NCI-H1694 treated with DMSO at 0.1 percent for 48 hours (cell line): ENCODE results near the gene PRELID3B.

Experiments used
- DNase-seq: peaks from one replicate; lab custom pipeline; 2025; lab: John Stamatoyannopoulos, UW

Gene PRELID3B

DNA sequence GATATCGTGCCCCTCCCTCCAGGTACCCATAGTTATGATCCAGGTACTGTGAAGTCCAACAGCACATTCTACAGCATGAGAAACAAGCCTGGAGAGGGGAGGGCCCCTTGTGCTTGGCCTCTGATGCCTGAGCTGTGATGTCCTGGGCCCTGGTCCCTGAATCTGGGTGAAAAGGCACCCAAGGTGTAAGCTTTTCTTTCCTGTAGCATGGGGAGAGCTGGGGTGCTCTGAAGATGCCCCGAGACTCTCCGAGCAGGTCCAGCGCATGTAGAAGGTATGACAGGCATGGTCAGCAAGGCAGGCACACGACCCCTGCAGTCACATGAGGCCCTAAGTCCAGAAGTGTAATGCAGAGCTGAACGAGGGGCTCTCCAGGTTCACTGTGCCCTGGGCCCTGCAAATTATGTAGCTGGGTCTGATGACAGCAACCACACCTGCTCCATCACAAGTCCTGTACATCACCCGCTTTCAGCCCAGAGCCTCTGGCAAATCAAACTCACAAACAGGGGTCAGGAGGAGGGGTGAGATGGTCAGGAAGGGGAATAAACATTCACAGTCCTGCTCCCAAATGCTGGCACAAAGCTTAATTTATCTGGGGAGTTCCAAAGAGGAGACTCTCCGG, 33.8 kb downstream of the PRELID3B start:
- no peak for DNase-seq

DNA sequence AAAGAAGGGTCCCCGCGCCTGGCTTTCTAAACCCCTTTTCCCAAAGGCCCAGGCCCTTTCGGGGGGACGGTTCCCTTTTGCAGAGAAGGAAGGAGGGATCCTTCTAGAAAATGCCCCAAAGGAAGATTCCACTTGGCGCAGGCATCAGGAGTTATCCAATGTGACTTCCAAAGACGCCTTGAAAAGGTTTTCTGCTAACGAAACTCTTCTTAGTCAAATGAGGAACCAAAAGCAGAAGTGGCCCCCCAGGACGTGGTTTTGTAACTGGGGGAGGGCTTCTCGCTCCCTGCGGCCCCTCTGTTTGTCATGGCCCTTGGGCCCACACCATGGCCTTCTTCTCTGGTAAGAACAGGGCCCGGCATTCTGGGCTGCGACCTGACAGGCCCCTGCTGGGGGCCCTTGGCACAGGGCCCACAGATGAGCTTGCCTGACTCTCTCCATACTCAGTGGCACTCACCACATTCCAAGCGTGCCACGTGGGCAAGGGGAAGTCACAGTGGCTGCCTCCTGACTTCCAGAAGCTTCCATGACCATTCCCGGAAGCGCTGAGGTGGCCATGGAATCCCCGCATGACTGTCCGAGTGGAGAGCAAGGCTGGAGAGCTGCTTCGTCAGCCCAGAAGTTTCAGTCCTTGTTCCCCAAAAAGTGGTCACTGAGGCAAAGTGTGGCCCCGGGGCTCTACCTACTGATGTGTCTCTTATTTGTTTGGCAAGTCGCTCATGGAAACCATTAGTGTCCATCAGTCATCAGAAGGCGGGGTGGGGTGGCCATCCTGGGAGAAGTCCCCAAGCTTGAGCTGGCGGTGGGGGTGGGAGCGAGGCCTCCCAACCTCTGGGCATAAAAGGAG, 34.7 kb downstream of the PRELID3B start:
- DNase-seq: no peak

DNA sequence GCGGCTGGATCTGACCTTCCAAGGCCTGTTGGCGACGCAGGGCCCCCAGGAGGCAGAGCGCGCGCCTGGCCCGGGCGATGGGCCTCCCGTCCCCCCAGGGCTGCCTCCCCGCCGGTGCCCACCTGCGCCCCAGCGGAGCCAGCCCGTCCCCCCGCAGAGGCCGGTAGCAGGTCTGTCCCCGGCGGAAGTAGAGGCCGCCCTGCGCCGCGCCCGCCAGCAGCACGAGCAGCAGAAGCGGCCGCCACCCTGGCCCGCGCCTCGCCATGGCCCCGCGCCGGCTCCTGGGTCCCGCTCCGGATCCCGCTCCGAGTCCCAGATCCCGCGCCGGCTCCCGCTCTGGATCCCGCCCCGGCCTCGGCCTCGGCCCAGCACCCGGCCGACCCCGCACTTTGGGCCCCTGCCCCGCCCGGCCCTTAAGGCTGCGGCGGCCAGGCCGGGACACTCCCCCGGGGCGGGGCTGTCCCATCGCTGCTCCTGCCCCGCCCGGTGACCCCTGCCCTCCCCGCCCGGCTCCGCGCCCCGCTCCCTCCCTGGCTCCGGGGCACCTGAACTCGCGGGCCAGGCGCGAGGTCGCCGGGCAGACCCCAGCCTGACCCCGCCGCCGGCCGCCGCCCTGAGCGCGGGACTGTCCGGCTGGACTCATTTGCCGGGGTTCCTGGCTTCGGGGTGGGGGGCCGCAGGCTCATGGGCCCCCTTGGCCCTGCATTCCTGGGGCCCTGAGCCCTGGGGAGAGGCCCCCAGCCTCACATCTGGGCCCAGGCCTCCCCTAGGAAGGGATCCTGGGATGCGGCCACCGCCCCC, 35.5 kb downstream of the PRELID3B start, which contains the start of gene CTSZ:
TSS of gene CTSZ (minus strand) at position 391 of the 801 bp plus-strand sequence. CDS start at position 265, 126 bp downstream.
- DNase-seq: no peak

DNA sequence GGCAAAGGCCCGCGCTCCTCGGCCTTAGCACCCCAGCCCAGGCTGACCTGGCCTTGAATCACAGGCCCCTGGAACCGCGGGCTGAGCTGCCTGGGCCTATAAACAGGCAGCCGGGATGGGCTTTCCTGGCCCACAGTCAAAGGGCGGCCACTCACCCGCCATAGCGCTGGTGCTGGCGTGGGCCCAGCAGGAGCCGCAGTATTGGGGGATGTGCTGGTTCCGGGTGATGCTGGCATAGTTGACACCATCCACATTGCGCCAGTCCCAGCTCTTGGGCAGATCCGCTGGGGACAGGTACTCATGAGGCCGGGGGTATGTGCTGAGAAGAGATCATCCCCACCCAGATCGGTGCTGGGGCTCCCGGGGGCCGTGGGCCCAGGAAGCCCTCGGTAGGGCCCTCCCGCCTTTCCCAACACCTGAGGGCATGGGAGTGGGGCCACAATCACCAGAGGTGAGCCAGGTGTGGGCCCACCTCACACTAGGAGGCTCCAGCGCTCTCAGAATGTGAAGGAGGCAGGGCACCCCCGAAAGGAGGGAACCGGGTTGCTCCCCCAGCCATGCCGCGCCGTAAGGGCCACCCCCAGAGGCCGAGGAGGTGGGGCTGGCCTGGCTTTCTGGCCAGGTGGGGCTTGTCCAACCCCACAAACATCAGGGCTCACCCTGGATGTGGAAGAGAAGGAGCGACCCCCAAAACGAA, 36.3 kb downstream of the PRELID3B start:
- DNase-seq: no peak

DNA sequence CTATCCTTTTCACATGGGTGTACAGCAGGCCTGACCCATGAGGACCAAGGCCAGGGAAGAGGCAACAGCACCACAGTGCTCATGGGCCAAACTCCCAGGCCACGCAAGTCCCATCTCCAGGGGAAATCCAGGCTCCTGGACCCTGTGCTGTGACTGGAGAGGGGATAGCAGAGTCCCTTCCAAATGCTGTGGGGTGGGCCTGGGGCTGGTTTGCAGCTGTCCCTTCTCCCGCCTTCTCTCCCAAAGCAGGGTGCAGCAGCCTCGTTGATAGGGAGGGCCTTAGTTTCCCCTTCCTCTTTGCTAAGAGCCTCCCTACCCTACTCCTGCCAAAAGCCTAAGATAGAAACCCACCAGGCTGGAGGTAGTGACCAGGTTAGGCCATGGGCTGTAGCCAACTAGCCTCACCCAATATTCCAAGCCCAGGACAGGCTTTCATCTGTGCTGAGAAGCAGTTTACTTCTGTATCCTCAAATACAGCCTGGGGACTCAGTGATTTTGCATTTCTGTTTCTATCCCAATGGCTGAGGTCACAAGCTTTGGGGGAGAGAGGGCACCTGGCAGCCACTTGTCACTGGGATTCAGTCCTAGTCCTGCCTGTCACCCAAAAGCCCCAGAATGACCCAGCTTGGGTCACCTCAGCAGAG, 36.9 kb downstream of the PRELID3B start:
- no peak for DNase-seq

DNA sequence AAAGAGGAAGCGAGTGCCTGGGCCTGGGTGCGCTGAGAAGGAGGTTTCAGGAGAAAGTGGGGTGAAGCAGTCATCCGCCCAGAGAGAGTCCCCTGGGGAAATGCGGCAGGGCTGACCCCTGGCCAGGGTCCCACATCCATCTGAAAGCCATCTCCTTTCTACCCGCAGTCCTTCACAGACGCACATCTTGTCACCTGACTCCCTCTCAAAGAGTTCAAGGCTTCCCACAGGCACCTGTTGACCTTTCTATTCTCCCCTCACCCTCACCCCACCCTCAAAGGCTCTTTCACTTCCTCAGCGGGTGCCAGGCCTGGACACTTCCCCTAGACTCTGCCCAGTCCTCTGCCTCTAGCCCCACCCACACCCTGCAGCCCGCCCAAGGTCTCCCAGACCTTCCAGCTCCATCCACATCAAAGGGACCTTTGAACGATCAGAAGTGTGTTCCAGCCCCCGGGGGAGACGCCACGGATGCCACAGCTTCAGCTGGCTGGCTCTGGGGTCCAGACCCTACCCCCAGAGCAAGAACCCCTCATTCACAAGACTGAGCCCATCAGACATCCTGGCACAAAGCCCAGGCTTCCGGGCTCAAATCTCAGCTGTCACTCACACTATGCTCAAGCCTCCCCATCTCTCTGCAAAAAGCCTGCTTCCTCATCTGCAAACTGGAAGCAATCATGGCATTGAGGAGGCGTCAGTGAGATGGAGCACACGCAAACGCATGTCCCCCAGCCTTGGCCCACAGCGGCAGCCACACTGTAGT, 37.6 kb downstream of the PRELID3B start:
- no peak for DNase-seq

DNA sequence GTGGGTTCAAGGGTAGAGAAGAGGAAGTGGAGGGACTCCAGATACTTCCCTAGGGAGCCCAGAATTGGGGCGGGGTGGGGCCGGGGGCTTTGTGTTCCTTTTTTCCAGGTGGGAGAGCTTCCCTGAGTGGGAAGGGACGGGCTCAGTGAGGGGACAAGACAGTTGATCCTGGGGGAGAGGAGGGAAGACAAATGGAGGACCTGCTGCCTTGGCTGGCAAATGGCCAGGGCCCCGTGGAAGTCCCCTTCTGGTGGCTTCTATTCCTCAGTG, 38.2 kb downstream of the PRELID3B start:
- no peak for DNase-seq

DNA sequence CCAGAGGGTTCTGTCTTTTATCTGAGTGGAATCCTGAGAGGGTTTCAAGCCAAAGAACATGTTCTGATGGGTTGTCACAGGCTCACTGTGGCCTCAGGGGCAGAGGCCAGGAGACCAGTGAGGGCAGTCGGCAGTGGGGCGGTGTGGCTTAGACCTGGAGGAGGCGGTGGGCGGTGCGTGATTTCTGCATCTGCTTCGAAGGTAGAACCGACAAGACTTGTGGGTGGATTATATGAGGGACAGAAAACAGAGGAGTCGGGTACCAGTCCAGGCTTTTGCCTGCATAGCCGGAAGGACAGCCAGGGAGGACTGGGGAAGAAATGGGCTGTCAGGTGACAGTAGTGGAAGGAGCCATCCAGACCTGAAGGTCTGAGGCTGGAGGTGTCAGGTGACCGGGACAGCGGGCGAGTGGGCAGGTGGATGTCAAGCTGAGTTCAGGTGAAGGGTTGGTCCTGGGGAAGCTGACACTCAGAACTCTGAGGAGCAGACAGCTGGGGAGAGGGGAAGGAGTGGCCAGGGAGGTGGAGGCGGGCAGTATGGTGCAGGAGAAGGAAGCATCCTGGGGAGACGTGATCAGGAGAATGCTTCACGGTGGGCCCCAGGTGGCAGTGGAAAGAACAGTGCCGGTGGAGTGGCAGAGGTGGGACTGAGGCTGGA, 38.6 kb downstream of the PRELID3B start:
- DNase-seq: no peak

DNA sequence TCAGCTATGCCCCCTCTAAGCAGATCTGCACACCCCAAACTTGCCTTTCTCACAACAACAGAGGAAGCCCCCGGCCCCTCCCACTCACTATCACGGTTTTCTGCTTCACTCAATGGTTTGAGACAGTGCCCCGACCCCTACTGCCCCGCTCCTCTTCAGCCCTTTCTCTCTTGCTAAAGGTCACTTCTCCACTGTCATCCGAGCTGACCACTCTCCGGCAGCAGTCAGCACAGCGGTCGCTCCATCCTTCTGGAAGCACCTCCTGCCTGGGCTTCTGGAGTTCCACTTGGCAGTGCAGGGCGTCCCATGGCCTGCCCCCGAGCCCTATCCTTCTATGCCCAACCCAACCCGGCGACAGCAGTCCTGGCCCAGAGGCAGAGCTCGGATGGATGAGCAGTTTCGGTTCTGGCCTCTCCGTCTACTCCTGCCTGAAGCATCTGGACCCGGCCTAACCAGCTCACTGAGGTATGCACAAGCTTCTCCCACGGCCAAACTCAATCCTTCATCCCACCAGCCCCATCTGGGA, 39.6 kb downstream of the PRELID3B start:
- no peak for DNase-seq

DNA sequence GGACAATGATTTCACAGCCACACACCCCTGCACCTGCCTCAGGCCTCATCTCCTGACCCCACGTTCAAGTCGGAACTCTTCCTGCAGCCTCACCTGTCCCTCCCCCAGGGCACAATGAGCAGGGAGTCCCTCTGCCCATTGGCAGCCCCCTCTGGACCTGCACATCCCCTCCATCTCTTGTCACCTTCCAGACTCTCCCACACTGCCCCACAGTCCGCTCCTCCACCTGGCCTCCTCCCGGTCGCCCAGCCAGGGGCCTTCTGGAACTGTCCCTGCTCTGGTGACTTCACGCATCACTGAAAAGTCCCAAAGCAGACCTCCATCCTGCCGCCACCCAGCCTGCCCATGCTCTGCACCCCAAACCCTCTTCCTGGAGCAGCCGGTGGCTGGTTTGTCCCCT, 40.2 kb downstream of the PRELID3B start:
- DNase-seq: no peak

DNA sequence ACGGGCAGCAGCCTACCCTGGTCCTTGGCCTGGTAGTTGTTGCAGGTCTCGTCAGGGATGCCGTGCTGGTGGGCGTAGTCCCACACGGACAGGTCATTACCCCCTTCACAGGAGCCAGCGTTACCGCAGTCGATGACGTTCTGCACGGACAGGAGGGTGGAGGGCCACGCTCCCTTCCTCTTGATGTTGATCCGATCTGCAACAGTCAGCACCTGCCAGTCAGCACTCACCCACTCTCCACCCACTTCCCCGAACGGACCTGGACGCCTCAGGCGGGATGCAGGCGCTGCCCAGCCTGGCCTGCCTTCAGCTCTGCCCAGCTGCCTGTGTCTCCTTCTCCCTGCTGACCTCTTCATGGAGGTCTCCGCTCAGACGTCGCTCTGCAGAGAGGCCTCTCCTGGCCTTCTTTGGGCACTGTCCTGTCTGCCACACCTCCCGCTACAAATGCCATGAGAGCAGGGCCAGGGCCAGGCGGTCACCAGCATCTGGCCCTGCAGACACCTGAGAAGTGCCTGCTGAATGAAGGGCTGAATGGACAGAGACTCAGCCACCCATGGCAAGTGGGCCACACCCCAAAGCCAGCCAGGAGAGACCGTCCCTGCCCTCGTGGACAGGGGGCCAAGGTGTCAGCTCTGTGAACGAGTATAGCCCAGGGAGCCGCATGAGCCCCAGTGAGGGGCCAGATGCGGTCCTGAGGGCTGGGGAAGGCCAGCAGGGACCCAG, 41.0 kb downstream of the PRELID3B start:
- DNase-seq: no peak

DNA sequence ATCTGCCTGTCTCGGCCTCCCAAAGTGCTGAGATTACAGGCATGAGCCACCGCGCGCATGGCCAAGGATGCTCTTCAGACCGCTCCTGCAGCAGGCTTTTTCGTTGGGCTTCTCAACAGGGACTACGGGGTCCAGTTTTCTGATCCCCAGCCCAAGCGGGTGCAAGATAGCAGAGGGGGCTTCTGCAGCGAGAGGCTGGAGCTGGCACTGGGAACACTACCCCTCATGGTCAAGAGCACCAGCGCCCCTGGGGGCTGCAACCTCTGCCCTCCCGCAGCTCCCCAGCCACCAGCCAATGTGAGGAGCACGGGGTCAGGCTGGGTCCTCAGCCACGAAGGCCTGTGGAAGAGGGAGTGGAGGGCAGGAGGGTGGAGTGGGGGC, 41.5 kb downstream of the PRELID3B start:
- no peak for DNase-seq

DNA sequence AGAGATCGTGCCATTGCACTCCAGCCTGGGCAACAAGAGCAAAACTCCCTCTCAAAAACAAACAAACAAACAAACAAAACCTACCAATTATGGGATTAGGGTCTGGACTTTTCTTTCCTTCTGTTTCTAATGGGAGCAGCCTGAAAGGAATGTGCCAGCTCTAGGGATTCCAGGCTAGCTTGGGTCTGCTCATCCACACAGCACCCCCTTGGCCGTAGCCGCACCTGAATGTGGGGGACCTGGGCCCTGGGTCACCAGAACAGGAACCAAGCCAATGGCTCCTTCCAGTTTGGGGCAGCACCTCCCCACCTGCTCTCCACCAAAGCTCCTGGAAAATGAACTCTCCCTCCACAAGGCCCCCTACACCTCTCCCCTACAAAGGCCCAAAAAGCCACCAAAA, 42.3 kb downstream of the PRELID3B start:
- no peak for DNase-seq

DNA sequence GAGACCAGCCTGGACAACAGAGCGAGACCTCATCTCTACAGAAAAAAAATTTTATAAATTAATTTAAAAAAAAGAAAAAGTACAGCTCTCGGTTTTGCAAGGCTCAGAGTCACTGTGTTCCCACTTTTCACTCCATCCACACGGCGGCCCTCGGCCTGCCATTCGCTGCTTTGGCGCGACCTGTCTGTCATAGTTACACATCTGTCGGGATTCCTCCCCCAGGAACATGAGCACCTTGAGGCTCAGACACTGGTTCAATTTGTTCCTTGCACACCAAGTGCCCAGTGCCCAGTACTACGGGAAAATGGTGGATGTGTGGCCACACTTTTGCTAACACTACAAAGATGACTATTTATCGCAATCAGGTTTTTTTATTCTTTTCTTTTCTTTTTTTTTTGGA, 43.9 kb downstream of the PRELID3B start:
- DNase-seq: no peak

DNA sequence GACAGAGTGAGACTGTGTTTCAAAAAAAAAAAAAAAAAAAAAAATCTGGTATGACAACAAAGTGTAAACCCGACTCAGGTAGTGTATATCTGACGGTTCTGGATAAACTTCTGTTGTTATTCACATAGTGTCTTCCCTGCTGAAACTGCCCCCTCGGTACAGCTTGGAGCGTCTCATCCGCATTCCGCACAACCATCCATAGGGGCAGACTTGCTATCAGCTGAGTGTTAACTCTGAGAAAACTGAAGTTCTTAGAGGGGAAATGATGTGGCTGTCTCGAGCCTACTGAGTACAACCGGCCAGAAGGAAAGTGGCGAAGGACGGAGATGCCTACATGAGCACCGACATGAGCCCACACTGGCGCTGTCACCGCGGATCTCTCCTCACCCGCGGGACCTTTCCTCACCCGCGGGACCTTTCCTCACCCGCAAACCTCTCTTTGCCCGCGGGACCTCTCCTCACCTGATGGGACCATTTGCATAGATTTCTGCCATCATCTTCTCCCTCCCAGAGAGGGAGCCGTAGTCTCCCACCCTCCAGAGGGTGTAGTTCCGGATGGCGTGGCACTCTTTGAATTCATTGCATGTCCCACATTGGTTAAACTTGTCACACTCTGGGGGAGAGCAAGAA, 45.3 kb downstream of the PRELID3B start:
- no peak for DNase-seq

DNA sequence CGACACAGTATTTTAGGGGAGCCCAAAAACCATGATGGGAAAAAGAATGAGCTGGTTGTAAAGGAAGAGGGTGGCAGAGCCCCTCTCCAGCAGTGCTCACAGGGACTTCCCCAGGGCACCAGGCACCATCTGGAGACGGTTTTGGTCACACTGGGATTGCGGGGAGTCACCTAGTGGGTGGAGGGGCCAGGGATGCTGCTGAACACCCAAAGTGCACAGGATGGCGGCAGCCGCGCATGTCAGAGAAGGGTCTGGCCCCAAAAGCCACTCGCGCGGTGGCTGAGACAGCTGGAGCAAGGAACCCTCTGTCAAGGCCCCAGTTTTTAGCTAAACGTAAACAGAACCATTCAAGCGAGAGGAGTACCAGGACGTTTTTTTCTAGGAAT, 46.4 kb downstream of the PRELID3B start:
- DNase-seq: no peak

DNA sequence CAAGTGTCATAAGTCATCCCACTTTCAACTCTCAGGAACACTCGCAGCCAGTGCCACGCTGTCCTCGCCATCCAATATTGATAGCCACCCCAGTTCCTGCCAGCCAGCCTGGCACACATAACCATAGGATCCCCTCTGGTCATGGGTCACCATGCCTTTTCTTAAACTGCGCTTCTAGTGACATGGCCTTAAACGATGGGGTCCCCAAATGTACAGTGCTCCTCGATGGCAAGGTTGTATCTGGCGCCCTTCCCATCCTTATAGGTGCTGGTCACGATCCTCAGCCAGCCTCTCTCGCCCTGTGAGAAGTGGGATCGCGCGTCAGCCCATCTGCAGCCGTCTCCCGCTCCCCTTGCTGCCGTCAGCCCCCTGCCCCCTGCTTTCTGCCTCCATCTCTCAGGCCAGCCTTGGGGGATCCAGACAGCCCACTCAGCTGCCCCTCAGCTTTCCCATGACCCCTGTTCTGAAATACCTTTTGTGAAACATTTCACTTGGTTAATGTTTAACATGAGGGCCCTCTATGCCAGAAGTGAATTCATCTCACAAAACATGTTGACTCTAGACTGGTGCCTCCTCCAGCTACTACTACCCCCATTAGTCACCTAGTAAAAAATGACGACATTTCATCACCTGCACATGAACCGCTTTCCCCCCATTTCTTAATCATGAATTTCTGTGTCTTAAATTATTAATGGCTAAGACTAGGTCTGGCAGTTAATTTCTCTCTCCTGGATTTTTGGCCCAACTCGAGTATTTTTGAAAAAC, 46.9 kb downstream of the PRELID3B start:
- DNase-seq: no peak

DNA sequence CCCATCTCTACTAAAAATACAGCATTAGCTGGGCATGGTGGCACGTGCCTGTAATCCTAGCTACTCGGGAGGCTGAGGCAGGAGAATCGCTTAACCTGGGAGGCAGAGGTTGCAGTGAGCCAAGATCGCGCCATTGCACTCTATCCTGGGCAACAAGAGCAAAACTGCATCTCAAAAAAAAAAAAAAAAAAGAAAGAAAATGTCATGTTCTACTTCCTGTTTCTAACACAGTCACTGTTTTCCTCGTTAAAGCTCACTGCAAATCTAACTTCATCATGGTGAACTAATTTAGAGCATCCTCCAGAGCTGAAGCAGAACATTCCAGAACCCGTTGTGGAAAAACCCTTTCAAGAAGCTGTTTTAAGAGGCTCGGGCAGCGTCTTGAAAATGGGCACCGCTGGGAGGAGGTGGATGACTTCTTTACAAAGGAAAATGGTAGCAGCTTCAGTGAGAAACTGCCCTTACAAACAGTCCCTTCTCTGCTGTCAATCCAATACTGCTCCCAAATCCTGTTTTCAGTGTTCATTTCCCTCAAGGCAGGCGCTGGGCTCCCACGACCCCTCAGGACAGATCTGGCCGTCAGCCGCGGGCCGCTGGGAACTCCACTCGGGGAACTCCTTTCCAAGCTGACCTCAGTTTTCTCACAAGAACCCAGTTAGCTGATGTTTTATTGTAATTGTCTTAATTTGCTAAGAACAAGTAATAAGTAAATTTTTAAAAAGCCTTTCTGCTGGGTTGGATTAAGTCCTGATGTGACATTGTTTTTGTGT, 48.0 kb downstream of the PRELID3B start:
- DNase-seq: no peak
